Measurements from ENCODE around the gene CYP2D6.
"Not testable (repeated sequence)": the region's sequence is repeated elsewhere in the genome, so short reads cannot be mapped to it uniquely, and the experiment has no call there.

CYP2D6 gene

GRCh38 chr22:42145175-42145574 is 14.6 kb upstream of the CYP2D6 start:
- Histone ChIP-seq H3K27ac (no peak overlapping the region), H4K20me1 (ENCODE audit: insufficient read depth) (no peaks in the 10 kb centered on the region), H3K4me1 (ENCODE audit: low read depth, poor library complexity, severe bottlenecking) (no peaks in the 10 kb centered on the region), H3K79me2 (ENCODE audit: insufficient read depth, low read depth) (no peaks in the 10 kb centered on the region), H3K27me3 (ENCODE audit: insufficient read depth, low read depth) (no peaks in the 10 kb centered on the region), H3K4me3 (IDR thresholded peaks at IDR 0.05; ENCODE audit: insufficient read depth, low read depth, low read length) (no peak overlapping the region), H3K36me3 (ENCODE audit: insufficient read depth) (no peaks in the 10 kb centered on the region), H3K9ac (no peak overlapping the region), H3K4me2 (no peak overlapping the region), H2AFZ (ENCODE audit: low read depth) (no peak overlapping the region)
- no peak for TF ChIP-seq CTCF (conservative IDR thresholded peaks at IDR 0.05; ENCODE audit: low read depth, low read length)

GRCh38 chr22:42143859-42144822 is 13.5 kb upstream of the CYP2D6 start:
- H3K27me3 ChIP-seq (ENCODE audit: insufficient read depth, low read depth); H3K36me3 ChIP-seq (ENCODE audit: insufficient read depth); H3K4me2 ChIP-seq; H3K9ac ChIP-seq; H3K4me1 ChIP-seq (ENCODE audit: low read depth, poor library complexity, severe bottlenecking); H3K4me3 ChIP-seq (IDR thresholded peaks at IDR 0.05; ENCODE audit: insufficient read depth, low read depth, low read length); H4K20me1 ChIP-seq (ENCODE audit: insufficient read depth); H2AFZ ChIP-seq (ENCODE audit: low read depth); H3K27ac ChIP-seq; H3K79me2 ChIP-seq (ENCODE audit: insufficient read depth, low read depth): not testable (repeated sequence)

GRCh38 chr22:42142771-42143461 is 12.3 kb upstream of the CYP2D6 start:
- Histone ChIP-seq H3K36me3 (ENCODE audit: insufficient read depth) (no peaks in the 10 kb centered on the region), H3K27ac (no peak overlapping the region), H4K20me1 (ENCODE audit: insufficient read depth) (no peaks in the 10 kb centered on the region), H3K27me3 (ENCODE audit: insufficient read depth, low read depth) (no peaks in the 10 kb centered on the region), H3K4me3 (IDR thresholded peaks at IDR 0.05; ENCODE audit: insufficient read depth, low read depth, low read length) (no peak overlapping the region), H3K4me1 (ENCODE audit: low read depth, poor library complexity, severe bottlenecking) (no peaks in the 10 kb centered on the region), H3K9ac (no peak overlapping the region), H2AFZ (ENCODE audit: low read depth) (no peak overlapping the region), H3K79me2 (ENCODE audit: insufficient read depth, low read depth) (no peaks in the 10 kb centered on the region), H3K4me2 (no peak overlapping the region)
- no peak for TF ChIP-seq CTCF (conservative IDR thresholded peaks at IDR 0.05; ENCODE audit: low read depth, low read length)

GRCh38 chr22:42141307-42142057 is 10.9 kb upstream of the CYP2D6 start:
- H3K9ac ChIP-seq; H3K4me1 ChIP-seq (ENCODE audit: low read depth, poor library complexity, severe bottlenecking): not testable (repeated sequence)

GRCh38 chr22:42140153-42140552 is 9.5 kb upstream of the CYP2D6 start:
- not testable (repeated sequence) for H3K27me3 ChIP-seq (ENCODE audit: insufficient read depth, low read depth); H3K4me3 ChIP-seq (IDR thresholded peaks at IDR 0.05; ENCODE audit: insufficient read depth, low read depth, low read length); H3K36me3 ChIP-seq (ENCODE audit: insufficient read depth); H3K27ac ChIP-seq; H3K4me2 ChIP-seq; H3K79me2 ChIP-seq (ENCODE audit: insufficient read depth, low read depth); H3K4me1 ChIP-seq (ENCODE audit: low read depth, poor library complexity, severe bottlenecking); H3K9ac ChIP-seq; H2AFZ ChIP-seq (ENCODE audit: low read depth); H4K20me1 ChIP-seq (ENCODE audit: insufficient read depth)

More at GRCh38 chr22:42141307-42142057, 10.9 kb upstream of the CYP2D6 start:
- not testable (repeated sequence) for H3K79me2 ChIP-seq (ENCODE audit: insufficient read depth, low read depth); H3K27me3 ChIP-seq (ENCODE audit: insufficient read depth, low read depth); H2AFZ ChIP-seq (ENCODE audit: low read depth); H3K4me3 ChIP-seq (IDR thresholded peaks at IDR 0.05; ENCODE audit: insufficient read depth, low read depth, low read length); H4K20me1 ChIP-seq (ENCODE audit: insufficient read depth); H3K36me3 ChIP-seq (ENCODE audit: insufficient read depth); H3K4me2 ChIP-seq; H3K27ac ChIP-seq

GRCh38 chr22:42139508-42139907 is 8.9 kb upstream of the CYP2D6 start:
- not testable (repeated sequence) for H2AFZ ChIP-seq (ENCODE audit: low read depth); H4K20me1 ChIP-seq (ENCODE audit: insufficient read depth); H3K27me3 ChIP-seq (ENCODE audit: insufficient read depth, low read depth); H3K36me3 ChIP-seq (ENCODE audit: insufficient read depth); H3K9ac ChIP-seq; H3K4me3 ChIP-seq (IDR thresholded peaks at IDR 0.05; ENCODE audit: insufficient read depth, low read depth, low read length); H3K4me1 ChIP-seq (ENCODE audit: low read depth, poor library complexity, severe bottlenecking); H3K79me2 ChIP-seq (ENCODE audit: insufficient read depth, low read depth); H3K27ac ChIP-seq; H3K4me2 ChIP-seq

Measured in KMS-11 (cell line).